HG02763 (cell line): Measurements from ENCODE around the gene MET.
"Not testable (repeated sequence)": the region's sequence is repeated elsewhere in the genome, so short reads cannot be mapped to it uniquely, and the experiment has no call there.

Experiments used
- ATAC-seq: cut with Tn5 transposase; IDR thresholded peaks from one replicate; pipeline ENCODE4 v1.9.1; 2021; ENCODE audit warnings: mild to moderate bottlenecking, moderate library complexity; ENCODE audit not compliant: unreplicated experiment

Gene MET

DNA sequence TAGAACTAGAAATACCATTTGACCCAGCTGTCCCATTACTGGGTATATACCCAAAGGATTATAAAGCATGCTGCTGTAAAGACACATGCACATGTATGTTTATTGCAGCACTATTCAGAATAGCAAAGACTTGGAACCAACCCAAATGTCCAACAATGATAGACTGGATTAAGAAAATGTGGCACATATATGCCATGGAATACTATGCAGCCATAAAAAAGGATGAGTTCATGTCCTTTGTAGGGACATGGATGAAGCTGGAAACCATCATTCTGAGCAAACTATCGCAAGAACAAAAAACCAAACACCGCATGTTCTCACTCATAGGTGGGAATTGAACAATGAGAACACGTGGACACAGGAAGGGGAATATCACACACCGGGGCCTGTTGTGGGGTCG is 74.4 kb downstream of the MET start:
- ATAC-seq = not testable (repeated sequence)

DNA sequence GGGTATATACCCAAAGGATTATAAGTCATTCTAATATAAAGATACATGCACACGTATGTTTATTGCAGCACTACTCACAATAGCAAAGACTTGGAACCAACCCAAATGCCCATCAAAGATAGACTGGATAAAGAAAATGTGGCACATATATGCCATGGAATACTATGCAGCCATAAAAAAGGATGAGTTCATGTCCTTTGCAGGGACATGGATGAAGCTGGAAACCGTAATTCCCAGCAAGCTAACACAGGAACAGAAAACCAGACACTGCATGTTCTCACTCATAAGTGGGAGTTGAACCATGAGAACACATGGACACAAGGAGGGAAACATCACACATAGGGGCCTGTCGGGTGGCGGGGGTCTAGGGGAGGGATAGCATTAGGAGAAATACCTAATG is 79.1 kb downstream of the MET start:
- not testable (repeated sequence) for ATAC-seq

GRCh38 chr7:116752305-116753074 is 80.5 kb downstream of the MET start:
- ATAC-seq = no peak

GRCh38 chr7:116753130-116753529 is 81.1 kb downstream of the MET start:
- no peak for ATAC-seq

GRCh38 chr7:116754186-116754585 is 82.2 kb downstream of the MET start:
- no peak for ATAC-seq

GRCh38 chr7:116757283-116757682 is 85.3 kb downstream of the MET start:
- no peak for ATAC-seq

DNA sequence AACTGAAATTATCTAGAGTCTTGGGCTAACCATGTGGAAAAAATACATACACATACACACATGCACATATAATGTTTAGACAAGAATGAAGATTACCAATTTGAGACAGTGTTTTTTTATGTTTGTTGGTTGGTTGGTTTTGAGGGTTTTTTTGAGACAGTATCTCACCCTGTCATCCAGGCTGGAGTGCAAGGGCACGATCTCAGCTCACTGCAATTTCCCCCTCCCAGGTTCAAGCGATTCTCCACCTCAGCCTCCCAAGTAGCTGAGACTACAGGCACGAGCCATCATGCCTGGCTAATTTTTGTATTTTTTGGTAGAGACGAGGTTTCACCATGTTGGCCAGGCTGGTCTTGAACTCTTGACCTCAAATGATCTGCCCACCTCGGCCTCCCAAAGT is 87.6 kb downstream of the MET start:
- not testable (repeated sequence) for ATAC-seq

GRCh38 chr7:116762971-116763370 is 91.0 kb downstream of the MET start:
- no peak for ATAC-seq

GRCh38 chr7:116763647-116764046 is 91.7 kb downstream of the MET start:
- no peak for ATAC-seq

GRCh38 chr7:116766881-116767280 is 94.9 kb downstream of the MET start:
- ATAC-seq = no peak

DNA sequence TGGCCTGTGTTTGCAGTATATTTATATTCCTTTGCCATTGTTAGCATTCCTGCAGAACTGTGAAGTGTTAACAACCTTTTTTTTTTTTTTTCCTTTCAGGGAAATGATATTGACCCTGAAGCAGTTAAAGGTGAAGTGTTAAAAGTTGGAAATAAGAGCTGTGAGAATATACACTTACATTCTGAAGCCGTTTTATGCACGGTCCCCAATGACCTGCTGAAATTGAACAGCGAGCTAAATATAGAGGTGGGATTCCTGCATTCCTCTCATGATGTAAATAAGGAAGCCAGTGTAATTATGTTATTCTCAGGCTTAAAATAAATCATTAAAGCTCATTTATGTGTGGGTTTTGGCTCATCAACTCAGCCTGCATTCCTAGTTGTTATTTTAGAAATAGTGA is 97.5 kb downstream of the MET start:
- no peak for ATAC-seq

GRCh38 chr7:116770941-116771340 is 98.9 kb downstream of the MET start:
- no peak for ATAC-seq

DNA sequence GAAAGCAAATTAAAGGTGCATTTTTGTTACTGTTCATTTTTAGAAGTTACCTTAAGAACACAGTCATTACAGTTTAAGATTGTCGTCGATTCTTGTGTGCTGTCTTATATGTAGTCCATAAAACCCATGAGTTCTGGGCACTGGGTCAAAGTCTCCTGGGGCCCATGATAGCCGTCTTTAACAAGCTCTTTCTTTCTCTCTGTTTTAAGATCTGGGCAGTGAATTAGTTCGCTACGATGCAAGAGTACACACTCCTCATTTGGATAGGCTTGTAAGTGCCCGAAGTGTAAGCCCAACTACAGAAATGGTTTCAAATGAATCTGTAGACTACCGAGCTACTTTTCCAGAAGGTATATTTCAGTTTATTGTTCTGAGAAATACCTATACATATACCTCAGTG is 99.6 kb downstream of the MET start:
- no peak for ATAC-seq

GRCh38 chr7:116772423-116772863 is 100.4 kb downstream of the MET start:
- ATAC-seq = no peak

GRCh38 chr7:116772926-116773749 is 101.1 kb downstream of the MET start:
- no peak for ATAC-seq

DNA sequence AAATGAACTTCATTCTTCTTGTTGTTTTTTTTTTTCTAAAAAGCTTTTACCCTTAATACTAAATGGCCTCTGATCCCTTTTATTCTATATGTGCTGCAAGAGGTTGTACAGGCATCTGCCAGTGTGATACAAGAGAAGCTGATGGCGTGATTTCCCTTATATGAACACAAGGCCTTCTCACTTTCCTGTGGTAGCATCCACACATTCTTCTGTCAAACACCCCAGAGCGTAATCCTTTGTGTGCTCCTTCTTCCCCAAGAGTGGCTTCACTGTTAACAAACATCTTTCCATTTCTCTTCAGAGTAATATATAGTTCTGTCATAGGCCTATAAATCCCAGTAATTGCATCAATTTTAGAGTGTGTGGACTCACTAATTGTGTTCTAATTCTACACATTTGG is 104.0 kb downstream of the MET start:
- ATAC-seq = no peak

DNA sequence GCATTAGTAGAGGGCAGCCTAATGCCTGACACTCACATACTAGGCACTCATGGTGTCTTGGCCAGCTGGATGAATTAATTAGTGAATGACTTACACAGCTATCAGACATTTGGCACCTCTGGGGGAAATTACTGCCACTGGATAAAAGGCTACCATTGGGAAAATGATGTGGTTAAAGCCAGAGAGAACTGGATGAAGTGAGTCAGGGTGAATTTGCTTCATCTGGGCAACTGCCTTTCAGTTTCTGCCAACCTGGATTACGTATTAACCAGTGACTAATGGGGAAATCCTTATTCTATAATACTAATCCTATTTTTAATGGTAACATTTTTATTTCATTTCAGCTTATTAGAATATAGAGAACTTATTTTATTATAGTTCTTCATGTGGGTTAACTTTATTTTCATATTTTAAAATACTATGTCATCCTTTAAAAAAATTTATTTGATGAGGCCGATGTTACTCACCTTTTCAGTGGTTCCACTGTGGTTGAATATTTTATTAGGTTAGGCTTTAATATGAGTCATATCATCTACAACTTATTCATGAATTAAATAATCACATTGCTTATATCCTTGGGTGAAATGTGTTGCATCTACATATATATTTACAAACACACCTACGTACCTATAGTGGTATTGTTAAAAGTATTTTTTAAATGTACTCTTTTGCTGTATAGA is 104.8 kb downstream of the MET start:
- peak; percentile 65 for ATAC-seq

DNA sequence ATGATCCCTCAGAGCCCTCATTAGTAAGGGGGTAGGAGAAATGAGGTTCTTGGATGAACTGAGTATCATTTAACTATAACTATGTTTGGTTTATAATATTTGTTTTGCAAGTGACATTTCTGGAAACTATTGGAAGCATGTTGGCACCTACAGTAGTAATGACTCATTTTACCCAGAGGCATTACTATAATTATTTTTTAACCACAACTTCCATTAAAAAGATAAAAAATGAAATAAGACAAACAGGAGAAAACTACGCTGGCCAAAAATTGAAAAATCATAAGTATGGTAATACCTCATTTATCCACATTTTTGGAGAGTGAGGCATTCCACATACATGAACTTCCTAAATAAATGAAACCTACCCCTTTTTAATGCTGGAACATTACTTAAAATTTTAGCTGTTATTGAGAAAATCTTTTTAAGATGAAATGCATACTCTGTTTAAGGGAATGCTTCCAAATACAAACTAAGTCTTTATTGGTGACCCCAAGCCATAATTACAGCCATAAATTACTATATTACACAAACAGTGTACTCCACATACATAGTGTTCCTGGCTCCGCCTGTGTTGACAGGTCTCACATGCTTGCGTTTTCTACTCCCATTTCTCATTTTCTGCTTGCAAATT is 105.8 kb downstream of the MET start:
- no peak for ATAC-seq

GRCh38 chr7:116779216-116779615 is 107.2 kb downstream of the MET start:
- ATAC-seq = no peak

DNA sequence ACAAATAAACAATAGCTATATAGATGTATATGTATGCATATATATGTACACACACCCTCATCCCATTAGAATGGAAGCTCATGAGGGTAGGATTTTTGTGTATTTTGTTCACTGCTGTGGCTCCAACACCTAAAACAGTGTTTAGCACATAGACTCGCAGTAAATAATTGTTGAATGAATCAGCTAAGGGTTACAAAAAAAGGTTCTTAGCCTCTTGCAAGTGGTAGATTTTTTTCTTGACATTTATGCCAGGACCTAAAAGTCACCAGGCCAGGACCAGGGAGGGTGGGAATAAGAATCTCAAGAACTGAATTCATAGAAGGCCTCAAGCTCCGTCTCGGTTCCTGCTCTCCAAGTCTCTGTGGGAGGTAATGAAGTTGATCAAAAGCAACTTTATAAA is 107.9 kb downstream of the MET start:
- ATAC-seq = no peak

DNA sequence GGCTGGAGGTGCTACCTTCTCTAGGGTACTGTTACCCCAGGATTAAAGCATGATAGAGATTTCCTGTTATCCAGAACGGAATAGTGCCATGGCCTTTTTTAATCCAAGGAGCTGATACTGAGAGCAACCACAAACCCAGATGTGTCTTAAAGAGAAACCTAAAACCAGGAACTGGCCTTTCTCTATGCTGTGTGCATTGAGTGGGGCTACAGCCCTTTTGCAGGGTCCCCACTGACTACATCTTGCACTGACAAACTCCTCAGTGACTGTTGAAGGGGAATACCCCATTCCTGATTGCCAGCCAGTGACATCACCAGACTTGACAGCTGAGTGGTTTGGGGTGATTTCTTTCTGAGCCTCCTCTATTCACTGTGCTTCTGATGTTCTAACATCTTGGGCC is 108.5 kb downstream of the MET start:
- ATAC-seq = no peak
